ENCODE measurements around the gene KIF26A. TPM values are rescaled to one million over a fixed set of nuclear protein-coding genes. Genes with fewer than 3 reads are reported as not detected.

The KIF26A gene
- total and polyA plus RNA-seq, 2 of the 13 experiments (the other 11 are each of a cell fraction or from before 2014, with no cell fraction given) = not detected

GRCh38 chr14:104164512-104164911, 26.1 kb downstream of the KIF26A start:
- ATAC-seq = no peak
- H3K9ac ChIP-seq (ENCODE audit: insufficient read depth, low read depth, low read length) = no peak overlapping the region
- H3K27me3 ChIP-seq (ENCODE audit: control insufficient read depth in 1 of 2, insufficient read depth in 2 of 2, low read length in 2 of 2) = peaks cover 14 to 57% of the 10 kb centered on the region in 2 experiments; a peak in 4 of 5 replicates
- H3K4me2 ChIP-seq (ENCODE audit: low read depth, low read length) = no peak overlapping the region
- H3K4me3 ChIP-seq (replicated peaks in 1 of 3; ENCODE audit: insufficient read depth in 1 of 3, low read depth in 2 of 3, low read length in 3 of 3) = no peak overlapping the region
- no peaks in the 10 kb centered on the region for H3K4me1 ChIP-seq (ENCODE audit: insufficient read depth, low read length)
- FAIRE-seq = no peak
- DNase-seq (ENCODE audit: low spot score) = no peak
- no peak overlapping the region for H2AFZ ChIP-seq (ENCODE audit: low read length)
- intact Hi-C loops (cut with micrococcal nuclease; ENCODE audit: unreplicated experiment) (no loop called here), in situ Hi-C loops (cut with HindIII; ENCODE audit: extremely low pct_ligation_motif_present, low pct_unique_long_range_greater_than_20kb) (no loop called here)
- H4K20me1 ChIP-seq (ENCODE audit: insufficient read depth, low read length) = peaks cover 2% of the 10 kb centered on the region; the same call in 1 of the 2 replicates
- WGBS (ENCODE audit: low lambda C conversion rate) = 0% methylated on average over 2 of the region's 9 CpGs
- H3K9me3 ChIP-seq (ENCODE audit: low read length) = no peaks in the 10 kb centered on the region
- no peak for TF ChIP-seq NR1H2 (CRISPR knock-in tag; IDR thresholded peaks at IDR 0.05; ENCODE audit: borderline replicate concordance, low read depth)
- TF ChIP-seq ZNF563 (CRISPR knock-in tag; IDR thresholded peaks at IDR 0.05) = no peak
- no peak for TF ChIP-seq CHD2 (IDR thresholded peaks at IDR 0.05; ENCODE audit: low read depth, low read length)
- no peak for TF ChIP-seq CCAR2 (optimal IDR thresholded peaks at IDR 0.05; ENCODE audit: low read depth, low read length)
- TF ChIP-seq ZNF713 (CRISPR knock-in tag; IDR thresholded peaks at IDR 0.05) = no peak
- no peak for TF ChIP-seq ZNF382 (CRISPR knock-in tag; IDR thresholded peaks at IDR 0.05; ENCODE audit: borderline replicate concordance)
- no peak for TF ChIP-seq JARID2 (CRISPR knock-in tag; IDR thresholded peaks at IDR 0.05; ENCODE audit: insufficient replicate concordance)
- no peak for TF ChIP-seq HNRNPLL (IDR thresholded peaks at IDR 0.05; ENCODE audit: low read depth, low read length, poor library complexity, severe bottlenecking)
- TF ChIP-seq HOXA9 (CRISPR knock-in tag; IDR thresholded peaks at IDR 0.05; ENCODE audit: borderline replicate concordance) = no peak
- no peak for TF ChIP-seq CAMTA2 (CRISPR knock-in tag; IDR thresholded peaks at IDR 0.05; ENCODE audit: borderline replicate concordance)
- TF ChIP-seq ZNF460 (CRISPR knock-in tag; IDR thresholded peaks at IDR 0.05; ENCODE audit: borderline replicate concordance) = no peak
- no peaks in the 10 kb centered on the region for H3K36me3 ChIP-seq (replicated peaks in 1 of 2; ENCODE audit: control insufficient read depth in 1 of 2, insufficient read depth in 2 of 2, low read length in 2 of 2)
- no peak overlapping the region for H3K27ac ChIP-seq (ENCODE audit: extremely low read length, insufficient read depth, low read length)
- no TSS peak for BruUV-seq (replicated peaks)
- H3K79me2 ChIP-seq (ENCODE audit: insufficient read depth, low read length) = no peaks in the 10 kb centered on the region
- ChIA-PET CTCF (ENCODE audit: low intra/inter-chr PET ratio, low total read pairs) (no interaction called here), POLR2A (no interaction called here)

Data from HepG2 (cell line).